ENCODE measurements around the gene AFF3. TPM values are rescaled to one million over a fixed set of nuclear protein-coding genes. Genes with fewer than 3 reads are reported as not detected.

Gene AFF3
- total and polyA plus RNA-seq, 2 of the 8 experiments (the other 6 are each of a cell fraction or from before 2014, with no cell fraction given) = 0.27 to 3.0 TPM

- TF ChIP-seq SUZ12 (IDR thresholded peaks at IDR 0.05; ENCODE audit: low read length) (no peak), TAF7 (optimal IDR thresholded peaks at IDR 0.05; ENCODE audit: borderline replicate concordance, low read depth, low read length) (no peak), FOSL1 (IDR thresholded peaks at IDR 0.05; ENCODE audit: insufficient read depth, low read depth, low read length) (no peak), TAF1 (IDR thresholded peaks at IDR 0.05; ENCODE audit: low read depth, low read length) (no peak), NRF1 (IDR thresholded peaks at IDR 0.05; ENCODE audit: low read depth, low read length) (no peak), SIRT6 (IDR thresholded peaks at IDR 0.05; ENCODE audit: low read length) (no peak), ATF3 (IDR thresholded peaks at IDR 0.05; ENCODE audit: insufficient read depth, low read depth, low read length) (no peak), SP4 (IDR thresholded peaks at IDR 0.05; ENCODE audit: low read length) (no peak)
Measured at GRCh38 chr2:99771681-99772333, 370.6 kb downstream of the AFF3 start (continued).
